Measurements from ENCODE around the gene SETD7.
"Not testable (repeated sequence)": the region's sequence is repeated elsewhere in the genome, so short reads cannot be mapped to it uniquely, and the experiment has no call there.

The SETD7 gene

DNA sequence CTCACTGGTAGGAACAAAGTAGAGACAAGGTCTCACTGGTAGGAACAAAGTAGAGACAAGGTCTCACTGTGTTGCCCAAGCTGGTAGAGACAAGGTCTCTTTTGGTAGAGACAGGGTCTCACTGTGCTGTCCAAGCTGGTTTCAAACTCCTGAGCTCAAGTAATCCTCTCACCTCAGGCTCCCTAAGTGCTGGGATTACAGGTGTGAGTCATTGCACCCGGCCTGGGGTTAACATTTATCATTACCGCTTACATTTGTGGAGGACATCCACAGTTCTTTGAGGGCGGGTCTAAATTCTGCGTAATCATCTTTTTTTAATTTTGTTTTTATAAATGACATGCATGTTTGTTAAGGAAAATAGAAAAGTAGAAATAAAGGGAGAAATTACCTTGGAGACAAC lies 90.1 kb downstream of the SETD7 start:
- DNase-seq (ENCODE audit: low read depth), result no peak

DNA sequence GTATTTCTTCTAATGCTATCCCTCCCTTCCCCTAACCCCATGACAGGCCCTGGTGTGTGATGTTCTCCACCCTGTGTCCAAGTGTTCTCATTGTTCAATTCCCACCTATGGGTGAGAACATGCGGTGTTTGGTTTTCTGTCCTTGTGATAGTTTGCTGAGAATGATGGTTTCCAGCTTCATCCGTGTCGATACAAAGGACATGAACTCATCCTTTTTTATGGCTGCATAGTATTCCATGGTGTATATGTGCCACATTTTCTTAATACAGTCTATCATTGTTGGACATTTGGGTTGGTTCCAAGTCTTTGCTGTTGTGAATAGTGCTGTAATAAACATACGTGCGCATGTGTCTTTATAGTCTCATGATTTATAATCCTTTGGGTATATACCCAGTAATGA lies 91.5 kb downstream of the SETD7 start:
- DNase-seq (ENCODE audit: low read depth), result not testable (repeated sequence)

- DNase-seq (ENCODE audit: low read depth), result no peak
These were observed 94.9 kb downstream of the SETD7 start for GRCh38 chr4:139461022-139461628.

- no peak for DNase-seq (ENCODE audit: low read depth)
These were observed 95.5 kb downstream of the SETD7 start for GRCh38 chr4:139460565-139460964.

DNA sequence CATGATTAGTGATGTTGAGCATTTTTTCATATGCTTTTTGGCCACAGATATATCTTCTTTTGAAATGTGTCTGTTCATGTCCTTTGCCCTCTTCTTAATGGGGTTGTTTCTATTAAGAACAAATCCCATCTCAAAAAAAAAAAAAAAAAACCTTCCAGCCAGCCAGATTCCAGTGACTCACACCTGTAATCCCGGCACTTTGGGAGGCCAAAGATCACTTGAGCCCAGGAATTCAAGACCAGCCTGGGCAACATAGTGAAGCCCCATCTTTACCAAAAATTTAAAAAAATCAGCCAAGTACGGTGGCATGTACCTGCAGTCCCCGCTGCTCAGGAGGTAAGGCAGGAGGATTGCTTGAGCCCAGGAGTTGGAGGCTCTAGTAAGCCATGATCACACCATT lies 97.0 kb downstream of the SETD7 start:
- DNase-seq (ENCODE audit: low read depth), result no peak

GRCh38 chr4:139458543-139458942 lies 97.5 kb downstream of the SETD7 start:
- no peak for DNase-seq (ENCODE audit: low read depth)

DNA sequence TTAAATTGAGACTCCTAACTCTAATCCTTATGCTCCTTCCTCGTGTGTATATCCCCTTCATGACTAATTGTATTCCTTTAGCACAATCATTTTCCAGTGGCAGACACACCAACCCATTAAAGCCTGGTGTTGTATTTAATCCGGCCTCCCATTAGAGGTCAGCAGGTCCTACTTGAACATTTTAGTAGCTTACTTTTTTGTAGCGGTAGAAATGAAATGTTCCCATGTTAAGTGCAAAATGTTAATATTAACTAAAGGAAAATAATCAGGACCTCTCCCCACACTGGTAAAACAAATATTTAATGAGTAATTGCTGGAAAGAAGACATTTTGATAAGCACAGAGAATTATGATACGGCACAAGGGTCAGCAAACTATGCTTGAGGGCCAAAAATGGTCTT lies 98.7 kb downstream of the SETD7 start:
- no peak for DNase-seq (ENCODE audit: low read depth)

GRCh38 chr4:139455126-139455538 lies 100.9 kb downstream of the SETD7 start:
- no peak for DNase-seq (ENCODE audit: low read depth)

- DNase-seq (ENCODE audit: low read depth), result no peak
These were observed 101.6 kb downstream of the SETD7 start, which contains the start of gene RAB33B for GRCh38 chr4:139454111-139455045. Gene RAB33B (plus strand): TSS chr4:139454121. CDS start chr4:139454196, 75 bp downstream.

GRCh38 chr4:139453371-139454110 lies 102.5 kb downstream of the SETD7 start:
- peak; percentile 96 for DNase-seq (ENCODE audit: low read depth)

DNA sequence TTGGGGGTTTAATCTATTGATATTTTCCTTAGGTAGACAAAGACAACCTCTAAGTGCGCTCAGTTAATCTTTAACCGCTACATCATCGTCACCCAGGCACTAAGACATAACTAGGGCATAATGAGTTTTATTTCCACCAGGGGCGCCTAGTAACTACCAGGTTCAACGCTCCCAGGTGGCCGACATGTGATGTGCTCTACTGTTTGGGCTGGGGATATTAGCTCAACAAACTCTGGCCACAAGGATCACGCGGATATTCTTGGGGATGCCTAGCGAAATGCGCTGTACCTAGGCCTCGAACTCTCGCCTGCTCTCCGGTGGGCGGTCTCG lies 103.0 kb downstream of the SETD7 start:
- peak; percentile 52 for DNase-seq (ENCODE audit: low read depth)

GRCh38 chr4:139451997-139452396 lies 104.0 kb downstream of the SETD7 start:
- DNase-seq (ENCODE audit: low read depth), result no peak

- DNase-seq (ENCODE audit: low read depth), result no peak
These were observed 105.4 kb downstream of the SETD7 start for GRCh38 chr4:139450586-139450985.

- not testable (repeated sequence) for DNase-seq (ENCODE audit: low read depth)
These were observed 108.9 kb downstream of the SETD7 start for GRCh38 chr4:139447078-139447477.
